Endothelial cell of umbilical vein (primary cell): ENCODE measurements around the gene OR2A25. TPM values are rescaled to one million over a fixed set of nuclear protein-coding genes. Genes with fewer than 3 reads are reported as not detected.

Experiments
- BruUV-seq: library from RNA; stranded (reverse); fragments of 400-500 nt; replicated peaks from 2 replicates; lab custom pipeline; 2021; lab: Mats Ljungman, UMichigan
- CTCF ChIA-PET: fragments of 300-600, 350-600 bp; sonication (Branson Sonifier 250); formaldehyde crosslinking; loops from one replicate; lab custom pipeline; 2021; ENCODE audit warnings: antibody characterized with exemption, inconsistent platforms; lab: Charles Lee
- POLR2A ChIA-PET: fragments of 300-600, 350-600 bp; sonication (Branson Sonifier 250); formaldehyde crosslinking; loops from one replicate; lab custom pipeline; 2021; ENCODE audit warnings: antibody characterized with exemption, inconsistent platforms; lab: Charles Lee
- DNase-seq: peaks from one replicate; pipeline ENCODE4 v3.0.0-alpha.2; 2011; ENCODE audit warnings: low read depth, low spot score
- FAIRE-seq: peaks from 2 replicates; lab custom pipeline; 2011; peaks lifted over from hg19 to GRCh38; lab: Jason Lieb, UNC
- H2AFZ ChIP-seq: 2 replicates; pipeline ENCODE4 v1.6.0; 2012; ENCODE audit warnings: low read depth, low read length, control low read depth, inconsistent platforms
- H3K27ac ChIP-seq: 2 replicates; pipeline ENCODE4 v1.5.1; 2011; ENCODE audit warnings: low read depth, mild to moderate bottlenecking, control low read depth, low read length, moderate library complexity; ENCODE audit not compliant: insufficient read depth
- H3K27me3 ChIP-seq, 2 experiments: 2 replicates each; pipeline versions ENCODE4 v1.6.0 to v1.6.1; 2011; ENCODE audit warnings: low read length in 2 of 2, mixed read lengths in 1 of 2; ENCODE audit not compliant: control insufficient read depth in 2 of 2, insufficient read depth in 2 of 2
- H3K36me3 ChIP-seq, 2 experiments: 2 replicates in 1 of 2; 3 replicates in 1 of 2; pipeline ENCODE4 v1.5.1; 2011; ENCODE audit warnings: low read length in 2 of 2, mild to moderate bottlenecking in 1 of 2, moderate library complexity in 1 of 2; ENCODE audit not compliant: control insufficient read depth in 2 of 2, insufficient read depth in 2 of 2; ENCODE audit errors: extremely low read depth in 1 of 2
- H3K4me1 ChIP-seq: 3 replicates; pipeline ENCODE4 v1.5.1; 2011; ENCODE audit warnings: mild to moderate bottlenecking, low read length; ENCODE audit not compliant: control insufficient read depth, insufficient read depth; ENCODE audit errors: extremely low read depth
- H3K4me2 ChIP-seq: 2 replicates; pipeline ENCODE4 v1.6.1; 2011; ENCODE audit warnings: low read length, control low read depth, mixed read lengths; ENCODE audit not compliant: insufficient read depth
- H3K4me3 ChIP-seq, 3 experiments: fragments of 200-600 bp in 1 of 3; sonication (generic), shearing (Covaris generic) in 1 of 3; replicated peaks in 1 of 3; 2 replicates each; pipeline ENCODE4 v1.5.1; 2011 to 2016; ENCODE audit warnings: control low read depth in 3 of 3, low read length in 3 of 3, mild to moderate bottlenecking in 2 of 3, inconsistent platforms in 1 of 3, low read depth in 1 of 3, moderate library complexity in 1 of 3; ENCODE audit not compliant: insufficient read depth in 1 of 3
- H3K79me2 ChIP-seq: 2 replicates; pipeline ENCODE4 v1.6.0; 2012; ENCODE audit warnings: low read length, inconsistent platforms; ENCODE audit not compliant: control insufficient read depth, insufficient read depth
- H3K9ac ChIP-seq: replicated peaks from 2 replicates; pipeline ENCODE3; 2011; ENCODE audit warnings: low read length, control low read depth; ENCODE audit not compliant: insufficient read depth; ENCODE audit errors: extremely low read depth
- H3K9me1 ChIP-seq: replicated peaks from 3 replicates; pipeline ENCODE4 v1.6.0; 2011; ENCODE audit warnings: mild to moderate bottlenecking, low read length; ENCODE audit not compliant: control insufficient read depth, insufficient read depth; ENCODE audit errors: extremely low read depth
- H3K9me3 ChIP-seq: replicated peaks from 2 replicates; pipeline ENCODE4 v1.5.1; 2012; ENCODE audit warnings: low read length, inconsistent platforms; ENCODE audit not compliant: control insufficient read depth, insufficient read depth
- H4K20me1 ChIP-seq: replicated peaks from 2 replicates; pipeline ENCODE3; 2011; ENCODE audit warnings: mild to moderate bottlenecking, low read length; ENCODE audit not compliant: control insufficient read depth, insufficient read depth; ENCODE audit errors: extremely low read depth
- EZH2 ChIP-seq: IDR thresholded peaks from 2 replicates; pipeline ENCODE4 v1.6.1; 2012; ENCODE audit warnings: borderline replicate concordance, low read depth, mild to moderate bottlenecking, moderate library complexity, low read length, inconsistent platforms; ENCODE audit not compliant: severe bottlenecking
- FOS ChIP-seq: IDR thresholded peaks from 2 replicates; pipeline ENCODE4 v1.6.1; 2011; ENCODE audit warnings: mild to moderate bottlenecking, low read length, moderate library complexity, borderline replicate concordance; ENCODE audit not compliant: insufficient read depth
- GATA2 ChIP-seq: IDR thresholded peaks from 2 replicates; pipeline ENCODE4 v1.7.0; 2011; ENCODE audit warnings: low read depth, mild to moderate bottlenecking, moderate library complexity, mixed read lengths, low read length; ENCODE audit not compliant: insufficient read length, insufficient read depth
- JUN ChIP-seq: IDR thresholded peaks from 2 replicates; pipeline ENCODE4 v1.6.1; 2011; ENCODE audit warnings: borderline replicate concordance, low read depth; ENCODE audit not compliant: insufficient read length, insufficient read depth
- MYC ChIP-seq: IDR thresholded peaks from one replicate; pipeline ENCODE4 v1.6.1; 2011; ENCODE audit warnings: mild to moderate bottlenecking, low read depth, low read length
- POLR2A ChIP-seq: IDR thresholded peaks from 2 replicates; pipeline ENCODE4 v1.6.1; 2012; ENCODE audit warnings: low read depth, mild to moderate bottlenecking, control low read depth, low read length
- POLR2AphosphoS5 ChIP-seq: IDR thresholded peaks from 2 replicates; pipeline ENCODE4 v1.6.1; 2012; ENCODE audit warnings: low read depth, mild to moderate bottlenecking, control low read depth, low read length, moderate library complexity; ENCODE audit not compliant: insufficient read depth
- dilution Hi-C: fragments of 300-500 bp; cut with MboI; formaldehyde crosslinking; loops from one replicate; pipeline ENCODE4 v1.15.0; 2019; ENCODE audit warnings: low sequenced_read_pairs; ENCODE audit not compliant: extremely low pct_ligation_motif_present
- intact Hi-C: fragments of 100-400 bp; cut with micrococcal nuclease; formaldehyde crosslinking; loops from one replicate; pipeline ENCODE4 v1.10.0; 2022
- polyA plus RNA-seq, 4 experiments: library from polyadenylated mRNA; depleted of rRNA in 3 of 4; stranded (reverse) in 3 of 4; unstranded in 1 of 4; fragments of >200 nt; gene quantifications; 2 replicates each; pipeline versions ENCODE4 v1.2.1 to v1.2.3, GENCODE V29; 2011 to 2012; ENCODE audit warnings: missing spikeins in 1 of 4
- total RNA-seq: library from RNA; stranded (reverse); gene quantifications from 2 replicates; pipeline ENCODE4 v1.2.3, GENCODE V29; 2021
- TF ChIP-seq, protein P1 (sequence below): IDR thresholded peaks from 2 replicates; pipeline ENCODE4 v1.6.1; 2011; ENCODE audit not compliant: insufficient read depth, insufficient read length
- TF ChIP-seq, protein P2 (sequence below), 2 donors: IDR thresholded peaks; 1 replicate in 1 of 2; 2 replicates in 1 of 2; pipeline ENCODE4 v1.5.1; 2011; ENCODE audit warnings: low read length in 2 of 2, mild to moderate bottlenecking in 2 of 2, moderate library complexity in 2 of 2, control low read depth in 1 of 2, inconsistent platforms in 1 of 2, low read depth in 1 of 2; ENCODE audit not compliant: insufficient read depth in 1 of 2; ENCODE audit errors: extremely low read depth in 1 of 2

OR2A25 gene
- total and polyA plus RNA-seq, 2 donors (not counting 3 experiments of a cell fraction or from before 2014, with no cell fraction given), result not detected

DNA sequence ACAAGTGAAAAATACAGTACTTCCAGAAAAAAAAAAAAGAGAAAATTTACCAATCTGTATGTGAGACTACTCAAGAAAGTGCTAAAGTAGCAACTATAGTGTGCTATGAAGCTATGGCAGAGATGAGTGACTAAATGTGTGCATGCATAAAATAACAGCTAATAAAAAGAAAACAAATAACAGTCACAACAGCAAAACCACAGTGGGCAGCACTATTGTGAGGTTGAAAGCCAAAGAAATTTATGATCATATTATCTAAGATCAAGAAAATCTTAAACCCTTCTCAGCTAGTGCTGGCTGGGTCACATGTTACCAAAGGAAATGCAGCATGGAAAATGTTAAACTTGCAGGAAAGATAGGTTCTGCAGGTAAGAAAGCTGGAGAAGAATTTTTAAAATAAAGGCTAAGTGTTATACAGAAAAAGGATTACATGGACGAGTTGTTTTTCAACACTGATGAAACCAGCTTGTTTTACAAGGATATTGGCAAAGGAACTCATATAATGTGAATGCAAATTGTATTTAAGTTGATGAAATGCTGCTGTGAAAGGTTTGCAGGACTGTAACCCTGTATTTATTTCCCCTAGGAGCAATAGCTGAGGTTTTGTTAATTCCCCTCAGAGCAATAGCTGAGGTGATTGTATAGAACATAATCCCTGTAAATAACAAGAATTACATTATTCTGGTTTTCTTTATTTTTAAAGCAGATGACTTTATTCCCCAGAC, 36.5 kb upstream of the OR2A25 start:
- H3K9me3 ChIP-seq, result no peaks in the 10 kb centered on the region
- intact Hi-C loops, result no loop called here
- H3K27me3 ChIP-seq, result no peaks in the 10 kb centered on the region
- no peaks in the 10 kb centered on the region for H3K79me2 ChIP-seq
- DNase-seq (peak; percentile 34), FAIRE-seq (no peak)
- no peak overlapping the region for H3K4me3 ChIP-seq
- dilution Hi-C loops, result no loop called here
- H3K27ac ChIP-seq, result no peak overlapping the region
- no peak overlapping the region for H3K4me2 ChIP-seq
- TF ChIP-seq MYC (no peak), EZH2 (no peak), GATA2 (no peak), POLR2AphosphoS5 (no peak), POLR2A (no peak), JUN (no peak), FOS (no peak)
- TF ChIP-seq, protein P1, sequence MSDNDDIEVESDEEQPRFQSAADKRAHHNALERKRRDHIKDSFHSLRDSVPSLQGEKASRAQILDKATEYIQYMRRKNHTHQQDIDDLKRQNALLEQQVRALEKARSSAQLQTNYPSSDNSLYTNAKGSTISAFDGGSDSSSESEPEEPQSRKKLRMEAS, result no peak
- TF ChIP-seq, protein P2, sequence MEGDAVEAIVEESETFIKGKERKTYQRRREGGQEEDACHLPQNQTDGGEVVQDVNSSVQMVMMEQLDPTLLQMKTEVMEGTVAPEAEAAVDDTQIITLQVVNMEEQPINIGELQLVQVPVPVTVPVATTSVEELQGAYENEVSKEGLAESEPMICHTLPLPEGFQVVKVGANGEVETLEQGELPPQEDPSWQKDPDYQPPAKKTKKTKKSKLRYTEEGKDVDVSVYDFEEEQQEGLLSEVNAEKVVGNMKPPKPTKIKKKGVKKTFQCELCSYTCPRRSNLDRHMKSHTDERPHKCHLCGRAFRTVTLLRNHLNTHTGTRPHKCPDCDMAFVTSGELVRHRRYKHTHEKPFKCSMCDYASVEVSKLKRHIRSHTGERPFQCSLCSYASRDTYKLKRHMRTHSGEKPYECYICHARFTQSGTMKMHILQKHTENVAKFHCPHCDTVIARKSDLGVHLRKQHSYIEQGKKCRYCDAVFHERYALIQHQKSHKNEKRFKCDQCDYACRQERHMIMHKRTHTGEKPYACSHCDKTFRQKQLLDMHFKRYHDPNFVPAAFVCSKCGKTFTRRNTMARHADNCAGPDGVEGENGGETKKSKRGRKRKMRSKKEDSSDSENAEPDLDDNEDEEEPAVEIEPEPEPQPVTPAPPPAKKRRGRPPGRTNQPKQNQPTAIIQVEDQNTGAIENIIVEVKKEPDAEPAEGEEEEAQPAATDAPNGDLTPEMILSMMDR (IDR thresholded peaks at IDR 0.05; ENCODE audit: extremely low read depth in 1 of 2, insufficient read depth in 1 of 2, low read depth in 1 of 2, low read length in 2 of 2), result no peak
- H2AFZ ChIP-seq, result no peak overlapping the region
- POLR2A ChIA-PET, result interaction anchor here (1.0 kb wide), 1 partner anchor 131 kb away, joined by 4 read pairs; the partner anchor contains the start of gene TCAF1
- H3K4me1 ChIP-seq, result peaks cover 7% of the 10 kb centered on the region
- CTCF ChIA-PET, result interaction anchor here (1.4 to 2.0 kb wide), 3 partner anchors 95 to 296 kb away, joined by 6 to 8 read pairs (median 7); partner anchors contain the start of gene TCAF1
- H3K36me3 ChIP-seq, result no peaks in the 10 kb centered on the region
- no peaks in the 10 kb centered on the region for H3K9me1 ChIP-seq
- no TSS peak for BruUV-seq
- no peaks in the 10 kb centered on the region for H4K20me1 ChIP-seq
- H3K9ac ChIP-seq, result no peak overlapping the region
